Measurements from ENCODE around the gene CHMP6.

DNA sequence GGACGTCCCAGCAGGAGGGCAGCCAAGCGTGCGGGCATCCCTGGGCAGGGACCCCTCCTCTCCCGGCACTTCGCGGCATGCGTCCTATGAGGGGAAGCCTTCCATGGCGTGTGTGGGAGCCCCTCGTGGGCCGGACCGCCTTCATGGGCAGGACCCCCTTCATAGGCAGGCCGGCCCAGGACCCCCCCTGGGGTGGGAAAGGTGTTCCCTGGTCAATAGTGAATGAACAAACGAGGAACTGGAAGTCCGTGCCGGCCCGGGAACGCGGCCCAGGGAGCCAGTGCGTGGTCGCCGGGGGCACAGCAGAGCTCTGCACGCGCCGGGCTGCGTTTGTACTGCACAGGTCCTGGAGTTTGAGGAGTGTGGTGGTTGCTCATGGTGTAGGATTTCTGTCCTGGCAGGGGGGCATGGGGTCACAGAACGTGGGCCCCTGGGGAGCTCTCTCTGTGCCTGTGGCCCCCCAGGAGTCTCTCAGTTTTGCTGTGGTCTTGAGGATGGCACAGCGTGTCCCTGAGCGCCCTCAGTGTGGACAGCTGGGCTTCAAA, 57.3 kb downstream of the CHMP6 start:
- TF ChIP-seq, protein P1, sequence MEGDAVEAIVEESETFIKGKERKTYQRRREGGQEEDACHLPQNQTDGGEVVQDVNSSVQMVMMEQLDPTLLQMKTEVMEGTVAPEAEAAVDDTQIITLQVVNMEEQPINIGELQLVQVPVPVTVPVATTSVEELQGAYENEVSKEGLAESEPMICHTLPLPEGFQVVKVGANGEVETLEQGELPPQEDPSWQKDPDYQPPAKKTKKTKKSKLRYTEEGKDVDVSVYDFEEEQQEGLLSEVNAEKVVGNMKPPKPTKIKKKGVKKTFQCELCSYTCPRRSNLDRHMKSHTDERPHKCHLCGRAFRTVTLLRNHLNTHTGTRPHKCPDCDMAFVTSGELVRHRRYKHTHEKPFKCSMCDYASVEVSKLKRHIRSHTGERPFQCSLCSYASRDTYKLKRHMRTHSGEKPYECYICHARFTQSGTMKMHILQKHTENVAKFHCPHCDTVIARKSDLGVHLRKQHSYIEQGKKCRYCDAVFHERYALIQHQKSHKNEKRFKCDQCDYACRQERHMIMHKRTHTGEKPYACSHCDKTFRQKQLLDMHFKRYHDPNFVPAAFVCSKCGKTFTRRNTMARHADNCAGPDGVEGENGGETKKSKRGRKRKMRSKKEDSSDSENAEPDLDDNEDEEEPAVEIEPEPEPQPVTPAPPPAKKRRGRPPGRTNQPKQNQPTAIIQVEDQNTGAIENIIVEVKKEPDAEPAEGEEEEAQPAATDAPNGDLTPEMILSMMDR (IDR thresholded peaks at IDR 0.05), result no peak
- no peak for TF ChIP-seq ZFX (IDR thresholded peaks at IDR 0.05; ENCODE audit: borderline replicate concordance)

All from 22Rv1 (cell line).